HCT116 (cell line): ENCODE results near the gene CCDC195. TPM values are rescaled to one million over a fixed set of nuclear protein-coding genes. Genes with fewer than 3 reads are reported as not detected.

Source experiments
- ATAC-seq: fragments of 200-7000 bp; cut with Tn5 transposase; 2 replicates; pipeline ENCODE4 v1.9.1; 2020; ENCODE audit warnings: mild to moderate bottlenecking, moderate library complexity
- BruUV-seq: library from RNA; stranded (reverse); fragments of 400-500 nt; replicated peaks from 2 replicates; lab custom pipeline; 2021; lab: Mats Ljungman, UMichigan
- CTCF ChIA-PET: fragments of 300-600 bp; sonication (Branson Sonifier 250); formaldehyde crosslinking; loops from one replicate; lab custom pipeline; 2021; ENCODE audit warnings: antibody characterized with exemption; lab: Charles Lee
- POLR2A ChIA-PET: fragments of 300-600, 350-600 bp; sonication (Branson Sonifier 250); formaldehyde crosslinking; loops from one replicate; lab custom pipeline; 2021; ENCODE audit warnings: antibody characterized with exemption; lab: Charles Lee
- RAD21 ChIA-PET, 2 experiments: fragments of 300-600 bp; sonication (Branson Sonifier 250); formaldehyde crosslinking; loops; one replicate each; lab custom pipeline; 2023; ENCODE audit warnings: low total read pairs in 2 of 2; ENCODE audit not compliant: uncharacterized antibody in 2 of 2, unreplicated experiment in 2 of 2, low non-redundant PET in 1 of 2; lab: Charles Lee
- DNase-seq: peaks from one replicate; pipeline ENCODE4 v3.0.0-alpha.2; 2010; ENCODE audit warnings: low read depth, low spot score
- H2AFZ ChIP-seq: fragments of 200-600 bp; shearing (Covaris generic), sonication (generic); 2 replicates; pipeline ENCODE4 v1.6.1; 2017; ENCODE audit warnings: low read depth, mixed run types, mixed read lengths, antibody characterized with exemption, low read length; ENCODE audit not compliant: poor library complexity, severe bottlenecking
- H3K27ac ChIP-seq: 2 replicates; pipeline ENCODE4 v1.5.1; 2012; ENCODE audit warnings: low read depth, low read length
- H3K27me3 ChIP-seq: fragments of 200-600 bp; sonication (generic); 2 replicates; pipeline ENCODE4 v1.6.1; 2016; ENCODE audit warnings: mixed run types, low read length, mixed read lengths; ENCODE audit not compliant: insufficient read depth
- H3K36me3 ChIP-seq, 2 experiments: fragments of 200-500 bp in 1 of 2; fragments of 200-600 bp in 1 of 2; sonication (Bioruptor generic) in 1 of 2; sonication (generic) in 1 of 2; 2 replicates each; pipeline versions ENCODE4 v1.5.1 to v1.6.1; 2014 to 2016; ENCODE audit warnings: low read length in 2 of 2, inconsistent platforms in 1 of 2, mixed read lengths in 1 of 2, mixed run types in 1 of 2; ENCODE audit not compliant: insufficient read depth in 2 of 2, control insufficient read depth in 1 of 2
- H3K4me1 ChIP-seq, 2 experiments: fragments of 200-600 bp in 1 of 2; sonication (generic) in 1 of 2; 2 replicates each; pipeline versions ENCODE4 v1.5.1 to v1.6.1; 2012 to 2017; ENCODE audit warnings: low read length in 2 of 2, inconsistent platforms in 1 of 2, mild to moderate bottlenecking in 1 of 2, mixed read lengths in 1 of 2, mixed run types in 1 of 2, moderate library complexity in 1 of 2; ENCODE audit not compliant: insufficient read depth in 2 of 2, control insufficient read depth in 1 of 2
- H3K4me2 ChIP-seq: fragments of 200-600 bp; sonication (generic); 2 replicates; pipeline ENCODE4 v1.6.1; 2017; ENCODE audit warnings: mixed run types, low read length, mixed read lengths
- H3K4me3 ChIP-seq, 2 experiments: fragments of 200-600 bp in 1 of 2; sonication (generic) in 1 of 2; replicated peaks in 1 of 2; 2 replicates each; pipeline ENCODE4 v1.5.1; 2011 to 2016; ENCODE audit warnings: low read length in 2 of 2, control low read depth in 1 of 2, low read depth in 1 of 2, mild to moderate bottlenecking in 1 of 2, mixed read lengths in 1 of 2, mixed run types in 1 of 2
- H3K79me2 ChIP-seq: fragments of 200-600 bp; sonication (generic); 2 replicates; pipeline ENCODE4 v1.6.1; 2017; ENCODE audit warnings: mild to moderate bottlenecking, mixed run types, low read length, moderate library complexity, mixed read lengths; ENCODE audit not compliant: insufficient read depth
- H3K9ac ChIP-seq: fragments of 200-600 bp; sonication (generic); 2 replicates; pipeline ENCODE4 v1.6.1; 2016; ENCODE audit warnings: low read length, mixed read lengths
- H3K9me2 ChIP-seq: fragments of 200-600 bp; sonication (generic), shearing (Covaris generic); 2 replicates; pipeline ENCODE4 v1.6.1; 2017; ENCODE audit warnings: mixed run types, mild to moderate bottlenecking, moderate library complexity; ENCODE audit not compliant: insufficient read depth
- H3K9me3 ChIP-seq, 2 experiments: fragments of 200-500 bp in 1 of 2; fragments of 200-600 bp in 1 of 2; sonication (Bioruptor generic) in 1 of 2; sonication (generic) in 1 of 2; 2 replicates each; pipeline ENCODE4 v1.6.1; 2014 to 2017; ENCODE audit warnings: low read length in 2 of 2, mixed read lengths in 2 of 2, inconsistent platforms in 1 of 2, low read depth in 1 of 2, mild to moderate bottlenecking in 1 of 2, mixed run types in 1 of 2, moderate library complexity in 1 of 2; ENCODE audit not compliant: control insufficient read depth in 1 of 2, insufficient read depth in 1 of 2
- H4K20me1 ChIP-seq: fragments of 200-600 bp; sonication (generic), shearing (Covaris generic); 2 replicates; pipeline ENCODE4 v1.6.1; 2017; ENCODE audit warnings: mixed run types, mild to moderate bottlenecking, moderate library complexity; ENCODE audit not compliant: insufficient read depth
- CBX3 ChIP-seq: IDR thresholded peaks from 2 replicates; pipeline ENCODE4 v1.6.1; 2012; ENCODE audit warnings: low read depth
- EGR1 ChIP-seq: IDR thresholded peaks from 2 replicates; pipeline ENCODE4 v1.6.1; 2012; ENCODE audit warnings: low read depth
- ELF1 ChIP-seq: IDR thresholded peaks from 2 replicates; pipeline ENCODE4 v1.6.1; 2012; ENCODE audit warnings: low read depth, borderline replicate concordance
- EZH2 ChIP-seq: fragments of 200-600 bp; sonication (generic); IDR thresholded peaks from 2 replicates; pipeline ENCODE4 v1.6.1; 2017; ENCODE audit warnings: antibody characterized with exemption, mixed run types
- EZH2phosphoT487 ChIP-seq: fragments of 200-600 bp; IDR thresholded peaks from 2 replicates; pipeline ENCODE4 v1.6.1; 2018; ENCODE audit warnings: antibody characterized with exemption, borderline replicate concordance
- JUND ChIP-seq: IDR thresholded peaks from 2 replicates; pipeline ENCODE4 v1.6.1; 2012
- POLR2A ChIP-seq: IDR thresholded peaks from 2 replicates; pipeline ENCODE4 v1.7.0; 2011; ENCODE audit warnings: borderline replicate concordance; ENCODE audit not compliant: insufficient read depth, insufficient read length; ENCODE audit errors: extremely low read depth
- POLR2AphosphoS5 ChIP-seq: IDR thresholded peaks from 2 replicates; pipeline ENCODE4 v1.6.1; 2011; ENCODE audit warnings: mild to moderate bottlenecking, low read depth, low read length, moderate library complexity
- RAD21 ChIP-seq: IDR thresholded peaks from 2 replicates; pipeline ENCODE4 v1.6.1; 2012; ENCODE audit warnings: low read depth, mild to moderate bottlenecking
- SIN3A ChIP-seq: IDR thresholded peaks from 2 replicates; pipeline ENCODE4 v1.6.1; 2012; ENCODE audit warnings: low read depth
- SP1 ChIP-seq: IDR thresholded peaks from 2 replicates; pipeline ENCODE4 v1.6.1; 2012; ENCODE audit warnings: low read depth
- SRF ChIP-seq: IDR thresholded peaks from 2 replicates; pipeline ENCODE4 v1.6.1; 2012; ENCODE audit warnings: low read depth
- TCF7L2 ChIP-seq: IDR thresholded peaks from 2 replicates; pipeline ENCODE4 v1.7.0; 2011; ENCODE audit warnings: borderline replicate concordance, inconsistent platforms; ENCODE audit not compliant: insufficient read depth, insufficient read length; ENCODE audit errors: extremely low read depth
- ZFX ChIP-seq: fragments of 450-650 bp; IDR thresholded peaks from 2 replicates; pipeline ENCODE4 v1.6.1; 2017
- intact Hi-C: fragments of 100-400 bp; cut with micrococcal nuclease; formaldehyde crosslinking; loops from 2 replicates; pipeline ENCODE4 v1.10.0; 2022
- total RNA-seq: library from RNA; stranded (reverse); gene quantifications from one replicate; pipeline ENCODE4 v1.2.1, GENCODE V29; 2021; ENCODE audit not compliant: unreplicated experiment
- TF ChIP-seq, protein P1 (sequence below): IDR thresholded peaks from 2 replicates; pipeline ENCODE4 v1.6.1; 2012; ENCODE audit warnings: low read depth
- TF ChIP-seq, protein P2 (sequence below): IDR thresholded peaks from 2 replicates; pipeline ENCODE4 v1.6.1; 2012

Gene CCDC195
- total RNA-seq, 1 experiment from 2014 or later: not detected

DNA sequence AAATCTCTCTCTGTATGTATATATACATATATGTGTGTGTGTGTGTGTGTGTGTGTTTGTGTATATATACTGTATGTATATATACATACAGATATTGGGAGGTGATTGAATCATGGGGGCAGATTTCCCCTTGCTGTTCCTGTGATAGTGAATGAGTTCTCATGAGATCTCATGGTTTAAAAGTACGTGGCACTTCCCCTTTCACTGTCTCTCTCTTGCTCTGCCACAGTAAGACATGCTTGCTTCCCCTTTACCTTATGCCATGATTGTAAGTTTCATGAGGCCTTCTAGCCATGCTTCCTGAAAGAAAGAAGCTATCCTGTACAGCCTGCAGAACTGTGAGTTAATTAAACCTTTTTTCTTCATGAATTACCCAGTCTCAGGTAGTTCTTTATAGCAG is 18.8 kb upstream of the CCDC195 start:
- Histone ChIP-seq H4K20me1 (no peaks in the 10 kb centered on the region), H3K9me3 (peaks cover 3 to 7% of the 10 kb centered on the region in 2 experiments; a peak in 2 of 4 replicates), H3K9me2 (no peaks in the 10 kb centered on the region), H3K4me1 (no peaks in the 10 kb centered on the region), H3K4me2 (no peak overlapping the region), H3K4me3 (no peak overlapping the region), H3K79me2 (no peaks in the 10 kb centered on the region)
- intact Hi-C loops: no loop called here
- POLR2A ChIA-PET: no interaction called here
- CTCF ChIA-PET: no interaction called here
- RAD21 ChIA-PET: no interaction called here
- no peak for ATAC-seq
- no peak for TF ChIP-seq CBX3
- no peak for TF ChIP-seq POLR2AphosphoS5
- no peak for TF ChIP-seq EGR1
- TF ChIP-seq SRF: no peak
- TF ChIP-seq JUND: no peak
- TF ChIP-seq EZH2phosphoT487: no peak
- TF ChIP-seq RAD21: no peak
- no peak for TF ChIP-seq EZH2
- no peak for TF ChIP-seq ELF1
- TF ChIP-seq, protein P1, sequence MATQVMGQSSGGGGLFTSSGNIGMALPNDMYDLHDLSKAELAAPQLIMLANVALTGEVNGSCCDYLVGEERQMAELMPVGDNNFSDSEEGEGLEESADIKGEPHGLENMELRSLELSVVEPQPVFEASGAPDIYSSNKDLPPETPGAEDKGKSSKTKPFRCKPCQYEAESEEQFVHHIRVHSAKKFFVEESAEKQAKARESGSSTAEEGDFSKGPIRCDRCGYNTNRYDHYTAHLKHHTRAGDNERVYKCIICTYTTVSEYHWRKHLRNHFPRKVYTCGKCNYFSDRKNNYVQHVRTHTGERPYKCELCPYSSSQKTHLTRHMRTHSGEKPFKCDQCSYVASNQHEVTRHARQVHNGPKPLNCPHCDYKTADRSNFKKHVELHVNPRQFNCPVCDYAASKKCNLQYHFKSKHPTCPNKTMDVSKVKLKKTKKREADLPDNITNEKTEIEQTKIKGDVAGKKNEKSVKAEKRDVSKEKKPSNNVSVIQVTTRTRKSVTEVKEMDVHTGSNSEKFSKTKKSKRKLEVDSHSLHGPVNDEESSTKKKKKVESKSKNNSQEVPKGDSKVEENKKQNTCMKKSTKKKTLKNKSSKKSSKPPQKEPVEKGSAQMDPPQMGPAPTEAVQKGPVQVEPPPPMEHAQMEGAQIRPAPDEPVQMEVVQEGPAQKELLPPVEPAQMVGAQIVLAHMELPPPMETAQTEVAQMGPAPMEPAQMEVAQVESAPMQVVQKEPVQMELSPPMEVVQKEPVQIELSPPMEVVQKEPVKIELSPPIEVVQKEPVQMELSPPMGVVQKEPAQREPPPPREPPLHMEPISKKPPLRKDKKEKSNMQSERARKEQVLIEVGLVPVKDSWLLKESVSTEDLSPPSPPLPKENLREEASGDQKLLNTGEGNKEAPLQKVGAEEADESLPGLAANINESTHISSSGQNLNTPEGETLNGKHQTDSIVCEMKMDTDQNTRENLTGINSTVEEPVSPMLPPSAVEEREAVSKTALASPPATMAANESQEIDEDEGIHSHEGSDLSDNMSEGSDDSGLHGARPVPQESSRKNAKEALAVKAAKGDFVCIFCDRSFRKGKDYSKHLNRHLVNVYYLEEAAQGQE: no peak
- TF ChIP-seq, protein P2, sequence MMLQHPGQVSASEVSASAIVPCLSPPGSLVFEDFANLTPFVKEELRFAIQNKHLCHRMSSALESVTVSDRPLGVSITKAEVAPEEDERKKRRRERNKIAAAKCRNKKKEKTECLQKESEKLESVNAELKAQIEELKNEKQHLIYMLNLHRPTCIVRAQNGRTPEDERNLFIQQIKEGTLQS: no peak
- TF ChIP-seq SP1: no peak
- no peak for TF ChIP-seq ZFX
- no peak for TF ChIP-seq POLR2A
- TF ChIP-seq TCF7L2: no peak
- TF ChIP-seq SIN3A: no peak
- TF ChIP-seq, all 23 proteins: peak for 0
- Histone ChIP-seq H3K36me3 (no peaks in the 10 kb centered on the region), H3K27me3 (no peaks in the 10 kb centered on the region), H3K27ac (no peak overlapping the region), H2AFZ (no peak overlapping the region), H3K9ac (no peak overlapping the region)
- DNase-seq: no peak
- BruUV-seq: no TSS peak
